ENCODE data around the gene BCKDK. TPM values are rescaled to one million over a fixed set of nuclear protein-coding genes. Genes with fewer than 3 reads are reported as not detected.
A peak's percentile ranks its signal among the peaks of the same experiment; 100 is the strongest.

The BCKDK gene
- total RNA-seq, 1 experiment from 2014 or later: 57.0 TPM

GRCh38 chr16:31106509-31107464 is 1.4 kb upstream of the BCKDK start:
- no CpG with 5 or more reads among the region's 28 CpGs for WGBS (ENCODE audit: extremely low coverage, insufficient read length, low lambda C conversion rate)
- Histone ChIP-seq H2BK15ac (ENCODE audit: low read depth, low read length) (no peak overlapping the region), H3K27me3 (ENCODE audit: insufficient read depth, low read length) (no peaks in the 10 kb centered on the region; the same call in 1 of the 2 replicates), H3K79me1 (ENCODE audit: insufficient read depth, low read depth, low read length, poor library complexity, severe bottlenecking) (no peaks in the 10 kb centered on the region), H2BK20ac (ENCODE audit: low read depth, low read length, poor library complexity, severe bottlenecking) (no peak overlapping the region), H3K14ac (ENCODE audit: insufficient read depth, low read length) (no peak overlapping the region), H2AFZ (ENCODE audit: low read length) (no peak overlapping the region), H2BK120ac (ENCODE audit: low read depth, low read length, poor library complexity, severe bottlenecking) (no peak overlapping the region), H2BK12ac (ENCODE audit: insufficient read length, low read depth, low read length) (no peak overlapping the region), H3K18ac (ENCODE audit: insufficient read length, low read depth, low read length) (no peak overlapping the region), H3K23ac (ENCODE audit: insufficient read length, low read depth, low read length) (no peak overlapping the region), H3K56ac (ENCODE audit: insufficient read length, low read depth, low read length) (no peak overlapping the region), H3K23me2 (ENCODE audit: insufficient read length, low read depth, low read length, poor library complexity, severe bottlenecking) (peaks cover 8% of the 10 kb centered on the region), H3K4me1 (ENCODE audit: insufficient read depth, low read length) (no peaks in the 10 kb centered on the region), H3K9ac (ENCODE audit: extremely low read depth, insufficient read length, low read length) (no peak overlapping the region), H2AK5ac (ENCODE audit: insufficient read length, low read length) (no peak overlapping the region), H4K20me1 (ENCODE audit: control insufficient read depth, insufficient read depth, insufficient read length) (no peaks in the 10 kb centered on the region), H3K4ac (ENCODE audit: low read depth, low read length) (no peak overlapping the region), H3K79me2 (ENCODE audit: insufficient read depth, low read length) (no peaks in the 10 kb centered on the region; the same call in 1 of the 2 replicates), H4K8ac (replicated peaks; ENCODE audit: insufficient read length, low read depth, low read length) (no peak overlapping the region), H4K5ac (ENCODE audit: insufficient read length, low read depth, low read length) (no peak overlapping the region), H3K27ac (ENCODE audit: insufficient read length, low read depth, low read length) (no peak overlapping the region), H2BK5ac (ENCODE audit: insufficient read length, low read length) (no peak overlapping the region), H3K4me2 (ENCODE audit: insufficient read depth, insufficient read length, low read length) (no peak overlapping the region), H3T11ph (ENCODE audit: low read length) (no peak overlapping the region), H4K91ac (ENCODE audit: insufficient read length, low read depth, low read length) (no peak overlapping the region), H3K9me3 (ENCODE audit: control insufficient read depth, low read depth, low read length) (no peaks in the 10 kb centered on the region)
- peaks cover 9 to 14% of the 10 kb centered on the region in 2 experiments for H3K4me1 Mint-ChIP-seq
- peak overlapping the region in 1 of 2 experiments; percentile 85; a peak in 1 of 5 replicates for H3K4me3 Mint-ChIP-seq
- DNase-seq: no peak
- H3K27me3 Mint-ChIP-seq (ENCODE audit: low read depth): peaks cover 2% of the 10 kb centered on the region
- H3K36me3 Mint-ChIP-seq (ENCODE audit: insufficient read depth in 1 of 3, low read depth in 3 of 3): peaks cover 16 to 25% (median 22%) of the 10 kb centered on the region in 3 experiments
- TF ChIP-seq CTCF (conservative IDR thresholded peaks at IDR 0.05): no peak
- peaks cover 2 to 4% of the 10 kb centered on the region in 2 experiments; a peak in 3 of 5 replicates for H3K9me3 Mint-ChIP-seq
- H3K27ac Mint-ChIP-seq: no peak overlapping the region

Measured in H9 (cell line).